ENCODE results near the gene NFATC2IP. TPM values are rescaled to one million over a fixed set of nuclear protein-coding genes. Genes with fewer than 3 reads are reported as not detected.

The NFATC2IP gene
- total and polyA plus RNA-seq, 10 of the 15 experiments (the other 5 are each of a cell fraction or from before 2014, with no cell fraction given) = 12.2 to 93.9 (median 46.9) TPM

DNA sequence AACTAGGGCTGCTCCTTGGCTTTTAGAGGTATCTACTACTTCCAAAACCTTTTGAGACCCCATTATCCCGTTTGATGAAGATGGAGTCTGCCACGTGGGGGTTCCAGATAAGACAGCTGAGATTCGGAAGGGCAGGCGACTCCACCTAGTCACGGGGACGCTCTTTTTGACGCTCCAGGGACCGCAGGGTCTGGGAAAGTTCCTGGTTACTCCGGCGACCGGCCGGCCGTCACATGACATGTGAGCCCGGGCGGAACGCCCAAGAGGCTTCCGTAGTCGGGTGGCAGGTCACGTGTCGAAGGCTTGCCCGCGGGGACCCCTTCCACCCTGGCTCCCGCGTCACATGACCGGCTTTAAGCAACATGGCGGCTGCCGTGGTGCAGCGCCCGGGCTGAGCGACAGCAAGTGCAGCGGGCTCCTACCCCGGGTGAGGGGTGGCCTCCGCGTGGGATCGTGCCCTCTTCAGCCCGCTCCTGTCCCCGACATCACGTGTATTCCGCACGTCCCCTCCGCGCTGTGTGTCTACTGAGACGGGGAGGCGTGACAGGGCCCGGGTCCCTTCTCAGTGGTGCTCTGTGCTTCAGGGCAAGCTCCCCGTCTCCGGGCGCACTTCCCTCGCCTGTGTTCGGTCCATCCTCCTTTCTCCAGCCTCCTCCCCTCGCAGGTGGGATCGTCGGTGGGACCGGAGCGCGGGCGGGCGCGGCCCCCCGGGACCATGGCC, 23.9 kb downstream of the NFATC2IP start, which contains the start of gene SPNS1 (continued):
- 0 out of 2 replicates have a peak, but pooled peaks have one; percentile 27 for TF ChIP-seq BCL11A (IDR thresholded peaks at IDR 0.05; ENCODE audit: low read depth, low read length)
- no peak for TF ChIP-seq CEBPB (IDR thresholded peaks at IDR 0.05; ENCODE audit: borderline replicate concordance in 1 of 2, low read depth in 2 of 2, low read length in 2 of 2)
- peak; percentile 60; the same call in 1 of the 2 replicates for TF ChIP-seq PML (IDR thresholded peaks at IDR 0.05; ENCODE audit: low read length)
- TF ChIP-seq RAD51 (IDR thresholded peaks at IDR 0.05) = peak; percentile 100
- TF ChIP-seq KLF5 (IDR thresholded peaks at IDR 0.05; ENCODE audit: partially characterized antibody) = no peak
- peak; percentile 53; the same call in 1 of the 2 replicates for TF ChIP-seq DPF2 (IDR thresholded peaks at IDR 0.05)
- peak; percentile 53; the same call in 1 of the 2 replicates for TF ChIP-seq STAT1 (conservative IDR thresholded peaks at IDR 0.05)
- TF ChIP-seq, protein P1, sequence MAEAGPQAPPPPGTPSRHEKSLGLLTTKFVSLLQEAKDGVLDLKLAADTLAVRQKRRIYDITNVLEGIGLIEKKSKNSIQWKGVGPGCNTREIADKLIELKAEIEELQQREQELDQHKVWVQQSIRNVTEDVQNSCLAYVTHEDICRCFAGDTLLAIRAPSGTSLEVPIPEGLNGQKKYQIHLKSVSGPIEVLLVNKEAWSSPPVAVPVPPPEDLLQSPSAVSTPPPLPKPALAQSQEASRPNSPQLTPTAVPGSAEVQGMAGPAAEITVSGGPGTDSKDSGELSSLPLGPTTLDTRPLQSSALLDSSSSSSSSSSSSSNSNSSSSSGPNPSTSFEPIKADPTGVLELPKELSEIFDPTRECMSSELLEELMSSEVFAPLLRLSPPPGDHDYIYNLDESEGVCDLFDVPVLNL (IDR thresholded peaks at IDR 0.05; ENCODE audit: low read depth, low read length) = no peak
- no peak for TF ChIP-seq BCLAF1 (IDR thresholded peaks at IDR 0.05)
- no peak for TF ChIP-seq ZBTB33 (IDR thresholded peaks at IDR 0.05)
- TF ChIP-seq PAX5 (IDR thresholded peaks at IDR 0.05; ENCODE audit: borderline replicate concordance, low read depth, low read length) = peak; percentile 98
- TF ChIP-seq BHLHE40 (IDR thresholded peaks at IDR 0.05; ENCODE audit: borderline replicate concordance in 1 of 2, low read depth in 2 of 2, low read length in 1 of 2) = peak; percentile 95 to 98
- TF ChIP-seq FOXK2 (IDR thresholded peaks at IDR 0.05) = peak; percentile 87
- no peak for TF ChIP-seq NR2C2 (IDR thresholded peaks at IDR 0.05; ENCODE audit: borderline replicate concordance, control insufficient read depth, insufficient read length, low read depth)
- TF ChIP-seq, protein P2, sequence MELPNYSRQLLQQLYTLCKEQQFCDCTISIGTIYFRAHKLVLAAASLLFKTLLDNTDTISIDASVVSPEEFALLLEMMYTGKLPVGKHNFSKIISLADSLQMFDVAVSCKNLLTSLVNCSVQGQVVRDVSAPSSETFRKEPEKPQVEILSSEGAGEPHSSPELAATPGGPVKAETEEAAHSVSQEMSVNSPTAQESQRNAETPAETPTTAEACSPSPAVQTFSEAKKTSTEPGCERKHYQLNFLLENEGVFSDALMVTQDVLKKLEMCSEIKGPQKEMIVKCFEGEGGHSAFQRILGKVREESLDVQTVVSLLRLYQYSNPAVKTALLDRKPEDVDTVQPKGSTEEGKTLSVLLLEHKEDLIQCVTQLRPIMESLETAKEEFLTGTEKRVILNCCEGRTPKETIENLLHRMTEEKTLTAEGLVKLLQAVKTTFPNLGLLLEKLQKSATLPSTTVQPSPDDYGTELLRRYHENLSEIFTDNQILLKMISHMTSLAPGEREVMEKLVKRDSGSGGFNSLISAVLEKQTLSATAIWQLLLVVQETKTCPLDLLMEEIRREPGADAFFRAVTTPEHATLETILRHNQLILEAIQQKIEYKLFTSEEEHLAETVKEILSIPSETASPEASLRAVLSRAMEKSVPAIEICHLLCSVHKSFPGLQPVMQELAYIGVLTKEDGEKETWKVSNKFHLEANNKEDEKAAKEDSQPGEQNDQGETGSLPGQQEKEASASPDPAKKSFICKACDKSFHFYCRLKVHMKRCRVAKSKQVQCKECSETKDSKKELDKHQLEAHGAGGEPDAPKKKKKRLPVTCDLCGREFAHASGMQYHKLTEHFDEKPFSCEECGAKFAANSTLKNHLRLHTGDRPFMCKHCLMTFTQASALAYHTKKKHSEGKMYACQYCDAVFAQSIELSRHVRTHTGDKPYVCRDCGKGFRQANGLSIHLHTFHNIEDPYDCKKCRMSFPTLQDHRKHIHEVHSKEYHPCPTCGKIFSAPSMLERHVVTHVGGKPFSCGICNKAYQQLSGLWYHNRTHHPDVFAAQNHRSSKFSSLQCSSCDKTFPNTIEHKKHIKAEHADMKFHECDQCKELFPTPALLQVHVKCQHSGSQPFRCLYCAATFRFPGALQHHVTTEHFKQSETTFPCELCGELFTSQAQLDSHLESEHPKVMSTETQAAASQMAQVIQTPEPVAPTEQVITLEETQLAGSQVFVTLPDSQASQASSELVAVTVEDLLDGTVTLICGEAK (IDR thresholded peaks at IDR 0.05; ENCODE audit: borderline replicate concordance) = no peak
- TF ChIP-seq, protein P3, sequence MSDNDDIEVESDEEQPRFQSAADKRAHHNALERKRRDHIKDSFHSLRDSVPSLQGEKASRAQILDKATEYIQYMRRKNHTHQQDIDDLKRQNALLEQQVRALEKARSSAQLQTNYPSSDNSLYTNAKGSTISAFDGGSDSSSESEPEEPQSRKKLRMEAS (IDR thresholded peaks at IDR 0.05; ENCODE audit: low read depth, low read length) = peak; percentile 97
- TF ChIP-seq RAD21 (IDR thresholded peaks at IDR 0.05; ENCODE audit: insufficient read depth, low read depth, low read length) = no peak
